ENCODE measurements around the gene TTC12. TPM values are rescaled to one million over a fixed set of nuclear protein-coding genes. Genes with fewer than 3 reads are reported as not detected.
A peak's percentile ranks its signal among the peaks of the same experiment; 100 is the strongest.

The TTC12 gene, protein sequence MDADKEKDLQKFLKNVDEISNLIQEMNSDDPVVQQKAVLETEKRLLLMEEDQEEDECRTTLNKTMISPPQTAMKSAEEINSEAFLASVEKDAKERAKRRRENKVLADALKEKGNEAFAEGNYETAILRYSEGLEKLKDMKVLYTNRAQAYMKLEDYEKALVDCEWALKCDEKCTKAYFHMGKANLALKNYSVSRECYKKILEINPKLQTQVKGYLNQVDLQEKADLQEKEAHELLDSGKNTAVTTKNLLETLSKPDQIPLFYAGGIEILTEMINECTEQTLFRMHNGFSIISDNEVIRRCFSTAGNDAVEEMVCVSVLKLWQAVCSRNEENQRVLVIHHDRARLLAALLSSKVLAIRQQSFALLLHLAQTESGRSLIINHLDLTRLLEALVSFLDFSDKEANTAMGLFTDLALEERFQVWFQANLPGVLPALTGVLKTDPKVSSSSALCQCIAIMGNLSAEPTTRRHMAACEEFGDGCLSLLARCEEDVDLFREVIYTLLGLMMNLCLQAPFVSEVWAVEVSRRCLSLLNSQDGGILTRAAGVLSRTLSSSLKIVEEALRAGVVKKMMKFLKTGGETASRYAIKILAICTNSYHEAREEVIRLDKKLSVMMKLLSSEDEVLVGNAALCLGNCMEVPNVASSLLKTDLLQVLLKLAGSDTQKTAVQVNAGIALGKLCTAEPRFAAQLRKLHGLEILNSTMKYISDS
- 7.6 to 11.5 TPM (median 10.9 TPM) in 3 replicates for total RNA-seq (2021)
- percentile 59 among the genes with signal in this experiment for Bru-seq, nascent RNA
- long read RNA-seq, experiment 1, partial matches to known transcripts: 1 of 10 reads
- long read RNA-seq, experiment 1, other reads (novel, unspliced or antisense): 6 of 10 reads
- long read RNA-seq, experiment 2, partial matches to known transcripts: 1 of 11 reads
- long read RNA-seq, experiment 2, other reads (novel, unspliced or antisense): 10 of 11 reads
- long read RNA-seq, experiment 3, partial matches to known transcripts: 2 of 4 reads
- long read RNA-seq, experiment 3, other reads (novel, unspliced or antisense): 1 of 4 reads

DNA sequence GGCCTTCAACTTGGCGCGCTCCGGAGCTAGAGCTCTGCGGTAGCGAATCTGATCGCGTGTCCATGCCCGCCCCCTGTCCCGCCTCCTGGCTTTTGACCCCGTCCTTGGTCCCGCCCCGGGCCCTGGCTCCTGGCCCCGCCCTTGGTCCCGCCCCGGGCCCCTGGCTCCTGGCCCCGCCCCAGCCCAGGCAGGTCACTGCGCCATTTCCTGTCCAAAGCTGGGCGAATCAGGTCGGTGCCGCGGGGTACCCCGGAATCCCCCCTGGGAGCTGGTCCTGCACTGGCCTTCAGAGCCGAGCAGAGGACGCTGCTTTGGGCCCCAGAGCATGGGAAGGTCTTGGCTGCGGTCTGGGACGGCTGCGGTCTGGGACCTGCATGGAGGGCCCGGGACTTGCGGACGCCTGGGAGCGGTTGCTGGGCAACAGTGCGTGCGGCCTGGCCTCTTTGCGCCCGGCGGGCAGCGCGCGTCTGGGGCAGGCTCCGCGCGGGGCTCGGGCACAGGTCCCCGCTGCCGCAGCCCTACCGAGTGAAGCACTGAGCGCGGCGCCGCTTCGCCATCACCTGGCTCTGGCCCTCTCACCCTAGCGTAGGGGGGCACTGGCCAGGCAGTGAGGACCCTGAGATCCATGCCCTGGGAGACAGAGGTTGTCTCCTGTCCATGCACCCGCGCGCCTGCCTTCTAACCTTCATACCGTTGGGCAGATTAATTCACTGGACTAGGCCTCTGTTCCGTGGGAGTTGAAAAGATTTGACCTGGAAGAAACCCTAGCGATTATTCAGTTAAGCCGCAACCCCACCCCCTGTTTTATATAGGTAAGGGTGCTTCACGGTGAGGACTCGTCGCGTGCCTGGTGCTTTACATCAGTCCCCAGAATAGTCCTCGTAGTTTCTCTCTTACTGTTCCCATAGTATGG is at the start of gene TTC12:
TTC12 (plus strand) TSS at position 195 of the 913 bp plus-strand sequence. CDS start 1,675 bp downstream, outside the sequence.
- ATAC-seq (peak; percentile 97), DNase-seq (ENCODE audit: low spot score) (peak; percentile 97)
- peaks cover 12% of the 10 kb centered on the region for H3K9me3 Mint-ChIP-seq
- H3K4me3 Mint-ChIP-seq: peak within 1 kb of the TSS; percentile 77
- H3K27ac Mint-ChIP-seq: peak within 1 kb of the TSS; percentile 67; the same call in 1 of the 2 replicates
- POLR2A ChIA-PET: interaction anchor here (1.1 kb wide), 1 partner anchor 160 kb away, joined by 3 read pairs; the partner anchor contains the start of gene DRD2
- CTCF ChIA-PET: interaction anchor here (0.6 to 2.4 kb wide), 7 partner anchors 25 to 416 kb away, joined by 3 to 11 read pairs (median 3); partner anchors contain the start of gene ANKK1
- H3K36me3 Mint-ChIP-seq: peaks cover 16% of the 10 kb centered on the region
- peaks cover 24% of the 10 kb centered on the region for H3K4me1 Mint-ChIP-seq
- H3K27me3 Mint-ChIP-seq (ENCODE audit: low read depth): peaks cover 11% of the 10 kb centered on the region
- TF ChIP-seq NFATC4 (CRISPR knock-in tag; IDR thresholded peaks at IDR 0.05) (no peak), GTF2I (CRISPR knock-in tag; conservative IDR thresholded peaks at IDR 0.05) (no peak), ZNF423 (CRISPR knock-in tag; IDR thresholded peaks at IDR 0.05) (no peak), SMAD4 (CRISPR knock-in tag; IDR thresholded peaks at IDR 0.05) (no peak), NR1H2 (CRISPR knock-in tag; IDR thresholded peaks at IDR 0.05) (no peak), RELA (CRISPR knock-in tag; IDR thresholded peaks at IDR 0.05; ENCODE audit: borderline replicate concordance) (peak; percentile 83; the same call in 1 of the 2 replicates), SP1 (CRISPR knock-in tag; conservative IDR thresholded peaks at IDR 0.05) (peak; percentile 90), TP53 (CRISPR knock-in tag; IDR thresholded peaks at IDR 0.05) (no peak), ZNF121 (CRISPR knock-in tag; IDR thresholded peaks at IDR 0.05) (no peak), SMAD3 (CRISPR knock-in tag; IDR thresholded peaks at IDR 0.05; ENCODE audit: borderline replicate concordance) (peak; percentile 70; the same call in 1 of the 2 replicates)
- TF ChIP-seq, protein P1, sequence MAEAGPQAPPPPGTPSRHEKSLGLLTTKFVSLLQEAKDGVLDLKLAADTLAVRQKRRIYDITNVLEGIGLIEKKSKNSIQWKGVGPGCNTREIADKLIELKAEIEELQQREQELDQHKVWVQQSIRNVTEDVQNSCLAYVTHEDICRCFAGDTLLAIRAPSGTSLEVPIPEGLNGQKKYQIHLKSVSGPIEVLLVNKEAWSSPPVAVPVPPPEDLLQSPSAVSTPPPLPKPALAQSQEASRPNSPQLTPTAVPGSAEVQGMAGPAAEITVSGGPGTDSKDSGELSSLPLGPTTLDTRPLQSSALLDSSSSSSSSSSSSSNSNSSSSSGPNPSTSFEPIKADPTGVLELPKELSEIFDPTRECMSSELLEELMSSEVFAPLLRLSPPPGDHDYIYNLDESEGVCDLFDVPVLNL (CRISPR knock-in tag; IDR thresholded peaks at IDR 0.05; ENCODE audit: borderline replicate concordance, low read depth): no peak
- TF ChIP-seq, protein P2, sequence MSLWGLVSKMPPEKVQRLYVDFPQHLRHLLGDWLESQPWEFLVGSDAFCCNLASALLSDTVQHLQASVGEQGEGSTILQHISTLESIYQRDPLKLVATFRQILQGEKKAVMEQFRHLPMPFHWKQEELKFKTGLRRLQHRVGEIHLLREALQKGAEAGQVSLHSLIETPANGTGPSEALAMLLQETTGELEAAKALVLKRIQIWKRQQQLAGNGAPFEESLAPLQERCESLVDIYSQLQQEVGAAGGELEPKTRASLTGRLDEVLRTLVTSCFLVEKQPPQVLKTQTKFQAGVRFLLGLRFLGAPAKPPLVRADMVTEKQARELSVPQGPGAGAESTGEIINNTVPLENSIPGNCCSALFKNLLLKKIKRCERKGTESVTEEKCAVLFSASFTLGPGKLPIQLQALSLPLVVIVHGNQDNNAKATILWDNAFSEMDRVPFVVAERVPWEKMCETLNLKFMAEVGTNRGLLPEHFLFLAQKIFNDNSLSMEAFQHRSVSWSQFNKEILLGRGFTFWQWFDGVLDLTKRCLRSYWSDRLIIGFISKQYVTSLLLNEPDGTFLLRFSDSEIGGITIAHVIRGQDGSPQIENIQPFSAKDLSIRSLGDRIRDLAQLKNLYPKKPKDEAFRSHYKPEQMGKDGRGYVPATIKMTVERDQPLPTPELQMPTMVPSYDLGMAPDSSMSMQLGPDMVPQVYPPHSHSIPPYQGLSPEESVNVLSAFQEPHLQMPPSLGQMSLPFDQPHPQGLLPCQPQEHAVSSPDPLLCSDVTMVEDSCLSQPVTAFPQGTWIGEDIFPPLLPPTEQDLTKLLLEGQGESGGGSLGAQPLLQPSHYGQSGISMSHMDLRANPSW (CRISPR knock-in tag; conservative IDR thresholded peaks at IDR 0.05; ENCODE audit: low read depth): no peak
- TF ChIP-seq, protein P3, sequence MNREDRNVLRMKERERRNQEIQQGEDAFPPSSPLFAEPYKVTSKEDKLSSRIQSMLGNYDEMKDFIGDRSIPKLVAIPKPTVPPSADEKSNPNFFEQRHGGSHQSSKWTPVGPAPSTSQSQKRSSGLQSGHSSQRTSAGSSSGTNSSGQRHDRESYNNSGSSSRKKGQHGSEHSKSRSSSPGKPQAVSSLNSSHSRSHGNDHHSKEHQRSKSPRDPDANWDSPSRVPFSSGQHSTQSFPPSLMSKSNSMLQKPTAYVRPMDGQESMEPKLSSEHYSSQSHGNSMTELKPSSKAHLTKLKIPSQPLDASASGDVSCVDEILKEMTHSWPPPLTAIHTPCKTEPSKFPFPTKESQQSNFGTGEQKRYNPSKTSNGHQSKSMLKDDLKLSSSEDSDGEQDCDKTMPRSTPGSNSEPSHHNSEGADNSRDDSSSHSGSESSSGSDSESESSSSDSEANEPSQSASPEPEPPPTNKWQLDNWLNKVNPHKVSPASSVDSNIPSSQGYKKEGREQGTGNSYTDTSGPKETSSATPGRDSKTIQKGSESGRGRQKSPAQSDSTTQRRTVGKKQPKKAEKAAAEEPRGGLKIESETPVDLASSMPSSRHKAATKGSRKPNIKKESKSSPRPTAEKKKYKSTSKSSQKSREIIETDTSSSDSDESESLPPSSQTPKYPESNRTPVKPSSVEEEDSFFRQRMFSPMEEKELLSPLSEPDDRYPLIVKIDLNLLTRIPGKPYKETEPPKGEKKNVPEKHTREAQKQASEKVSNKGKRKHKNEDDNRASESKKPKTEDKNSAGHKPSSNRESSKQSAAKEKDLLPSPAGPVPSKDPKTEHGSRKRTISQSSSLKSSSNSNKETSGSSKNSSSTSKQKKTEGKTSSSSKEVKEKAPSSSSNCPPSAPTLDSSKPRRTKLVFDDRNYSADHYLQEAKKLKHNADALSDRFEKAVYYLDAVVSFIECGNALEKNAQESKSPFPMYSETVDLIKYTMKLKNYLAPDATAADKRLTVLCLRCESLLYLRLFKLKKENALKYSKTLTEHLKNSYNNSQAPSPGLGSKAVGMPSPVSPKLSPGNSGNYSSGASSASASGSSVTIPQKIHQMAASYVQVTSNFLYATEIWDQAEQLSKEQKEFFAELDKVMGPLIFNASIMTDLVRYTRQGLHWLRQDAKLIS (CRISPR knock-in tag; IDR thresholded peaks at IDR 0.05; ENCODE audit: borderline replicate concordance): no peak
- TF ChIP-seq, protein P4, sequence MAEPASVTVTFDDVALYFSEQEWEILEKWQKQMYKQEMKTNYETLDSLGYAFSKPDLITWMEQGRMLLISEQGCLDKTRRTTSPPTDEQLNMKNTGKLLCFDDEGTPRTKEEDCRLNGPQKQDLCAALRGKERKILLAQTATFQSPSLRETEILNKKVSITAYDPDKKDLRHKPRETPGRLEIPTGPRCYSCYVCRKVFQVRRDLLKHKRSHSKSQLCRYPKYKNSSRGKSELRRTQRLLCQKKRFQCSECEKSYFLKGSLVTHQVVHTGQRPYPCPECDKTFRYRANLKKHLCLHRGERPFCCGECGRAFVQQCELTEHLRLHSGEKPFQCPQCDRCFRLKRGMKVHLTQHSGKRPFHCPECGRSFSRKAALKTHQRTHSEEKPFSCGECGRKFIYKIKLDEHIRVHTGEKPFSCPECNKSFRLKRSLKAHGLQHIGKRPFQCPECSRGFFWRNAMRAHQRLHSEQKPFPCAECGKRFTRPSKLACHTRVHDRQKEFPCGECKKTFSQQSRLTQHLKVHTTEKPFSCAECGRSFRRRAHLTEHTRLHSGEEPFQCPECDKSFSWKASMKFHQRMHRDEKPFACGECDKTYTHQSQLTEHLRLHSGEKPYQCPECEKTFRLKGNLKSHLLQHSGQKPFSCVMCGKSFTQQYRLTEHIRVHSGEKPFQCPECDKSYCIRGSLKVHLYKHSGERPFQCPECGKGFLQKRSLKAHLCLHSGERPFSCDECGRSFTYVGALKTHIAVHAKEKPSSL (CRISPR knock-in tag; conservative IDR thresholded peaks at IDR 0.05): no peak
- TF ChIP-seq, protein P5, sequence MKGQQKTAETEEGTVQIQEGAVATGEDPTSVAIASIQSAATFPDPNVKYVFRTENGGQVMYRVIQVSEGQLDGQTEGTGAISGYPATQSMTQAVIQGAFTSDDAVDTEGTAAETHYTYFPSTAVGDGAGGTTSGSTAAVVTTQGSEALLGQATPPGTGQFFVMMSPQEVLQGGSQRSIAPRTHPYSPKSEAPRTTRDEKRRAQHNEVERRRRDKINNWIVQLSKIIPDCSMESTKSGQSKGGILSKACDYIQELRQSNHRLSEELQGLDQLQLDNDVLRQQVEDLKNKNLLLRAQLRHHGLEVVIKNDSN (CRISPR knock-in tag; IDR thresholded peaks at IDR 0.05): no peak
- TF ChIP-seq, protein P6, sequence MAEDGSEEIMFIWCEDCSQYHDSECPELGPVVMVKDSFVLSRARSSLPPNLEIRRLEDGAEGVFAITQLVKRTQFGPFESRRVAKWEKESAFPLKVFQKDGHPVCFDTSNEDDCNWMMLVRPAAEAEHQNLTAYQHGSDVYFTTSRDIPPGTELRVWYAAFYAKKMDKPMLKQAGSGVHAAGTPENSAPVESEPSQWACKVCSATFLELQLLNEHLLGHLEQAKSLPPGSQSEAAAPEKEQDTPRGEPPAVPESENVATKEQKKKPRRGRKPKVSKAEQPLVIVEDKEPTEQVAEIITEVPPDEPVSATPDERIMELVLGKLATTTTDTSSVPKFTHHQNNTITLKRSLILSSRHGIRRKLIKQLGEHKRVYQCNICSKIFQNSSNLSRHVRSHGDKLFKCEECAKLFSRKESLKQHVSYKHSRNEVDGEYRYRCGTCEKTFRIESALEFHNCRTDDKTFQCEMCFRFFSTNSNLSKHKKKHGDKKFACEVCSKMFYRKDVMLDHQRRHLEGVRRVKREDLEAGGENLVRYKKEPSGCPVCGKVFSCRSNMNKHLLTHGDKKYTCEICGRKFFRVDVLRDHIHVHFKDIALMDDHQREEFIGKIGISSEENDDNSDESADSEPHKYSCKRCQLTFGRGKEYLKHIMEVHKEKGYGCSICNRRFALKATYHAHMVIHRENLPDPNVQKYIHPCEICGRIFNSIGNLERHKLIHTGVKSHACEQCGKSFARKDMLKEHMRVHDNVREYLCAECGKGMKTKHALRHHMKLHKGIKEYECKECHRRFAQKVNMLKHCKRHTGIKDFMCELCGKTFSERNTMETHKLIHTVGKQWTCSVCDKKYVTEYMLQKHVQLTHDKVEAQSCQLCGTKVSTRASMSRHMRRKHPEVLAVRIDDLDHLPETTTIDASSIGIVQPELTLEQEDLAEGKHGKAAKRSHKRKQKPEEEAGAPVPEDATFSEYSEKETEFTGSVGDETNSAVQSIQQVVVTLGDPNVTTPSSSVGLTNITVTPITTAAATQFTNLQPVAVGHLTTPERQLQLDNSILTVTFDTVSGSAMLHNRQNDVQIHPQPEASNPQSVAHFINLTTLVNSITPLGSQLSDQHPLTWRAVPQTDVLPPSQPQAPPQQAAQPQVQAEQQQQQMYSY (CRISPR knock-in tag; IDR thresholded peaks at IDR 0.05): no peak
